CD4-positive, alpha-beta T cell treated with Interleukin-10 for 1 hour (primary cell): ENCODE measurements around the gene LARP1.
"Not testable (repeated sequence)": the region's sequence is repeated elsewhere in the genome, so short reads cannot be mapped to it uniquely, and the experiment has no call there.

Source experiments
- DNase-seq: peaks from one replicate; pipeline ENCODE4 v3.0.0-alpha.2; 2020

Gene LARP1

GRCh38 chr5:154830596-154830995, 75.4 kb downstream of the LARP1 start:
- DNase-seq: no peak

GRCh38 chr5:154831451-154831850, 76.3 kb downstream of the LARP1 start:
- DNase-seq: no peak

- DNase-seq: not testable (repeated sequence)
Measured at GRCh38 chr5:154832804-154833203, 77.6 kb downstream of the LARP1 start.

- DNase-seq: no peak
Measured at GRCh38 chr5:154834053-154834452, 78.9 kb downstream of the LARP1 start.

- not testable (repeated sequence) for DNase-seq
Measured at GRCh38 chr5:154835701-154836052, 80.5 kb downstream of the LARP1 start.

- no peak for DNase-seq
Measured at GRCh38 chr5:154836225-154836624, 81.0 kb downstream of the LARP1 start.

- no peak for DNase-seq
Measured at GRCh38 chr5:154837009-154837901, 82.1 kb downstream of the LARP1 start.

GRCh38 chr5:154840435-154841272, 85.5 kb downstream of the LARP1 start:
- no peak for DNase-seq

GRCh38 chr5:154841273-154841661, 86.1 kb downstream of the LARP1 start:
- DNase-seq: no peak

GRCh38 chr5:154842689-154843530, 87.7 kb downstream of the LARP1 start:
- DNase-seq: no peak

- DNase-seq: no peak
Measured at GRCh38 chr5:154844809-154845208, 89.6 kb downstream of the LARP1 start.

- DNase-seq: no peak
Measured at GRCh38 chr5:154849264-154849785, 94.1 kb downstream of the LARP1 start.

GRCh38 chr5:154849791-154850201, 94.6 kb downstream of the LARP1 start:
- no peak for DNase-seq

GRCh38 chr5:154850255-154851062, 95.3 kb downstream of the LARP1 start, which contains the start of gene FAXDC2:
Gene FAXDC2 (minus strand): TSS chr5:154850603. CDS start chr5:154838178, 12,425 bp downstream.
- no peak for DNase-seq

- no peak for DNase-seq
Measured at GRCh38 chr5:154851351-154851750, 96.2 kb downstream of the LARP1 start.

- DNase-seq: peak; percentile 93
Measured at GRCh38 chr5:154857530-154858296, 102.5 kb downstream of the LARP1 start.

- peak; percentile 97 for DNase-seq
Measured at GRCh38 chr5:154858297-154858971, 103.3 kb downstream of the LARP1 start, which contains the start of gene CNOT8. Gene CNOT8 (plus strand): TSS chr5:154858627. CDS start chr5:154863279, 4,652 bp downstream.

- DNase-seq: peak; percentile 40
Measured at GRCh38 chr5:154858972-154859871, 104.0 kb downstream of the LARP1 start.

- DNase-seq: no peak
Measured at GRCh38 chr5:154860123-154860522, 104.9 kb downstream of the LARP1 start.
